GM18870 (cell line): ENCODE measurements around the gene LPP.

ENCODE experiments used
- ATAC-seq: cut with Tn5 transposase; IDR thresholded peaks from one replicate; pipeline ENCODE4 v1.9.1; 2021; ENCODE audit warnings: moderate library complexity; ENCODE audit not compliant: unreplicated experiment

LPP gene

GRCh38 chr3:188295876-188296275, 141.9 kb downstream of the LPP start:
- no peak for ATAC-seq

- ATAC-seq = no peak
Observed at GRCh38 chr3:188296761-188297612, 143.0 kb downstream of the LPP start.

GRCh38 chr3:188298585-188298984, 144.6 kb downstream of the LPP start:
- no peak for ATAC-seq

GRCh38 chr3:188299068-188299467, 145.1 kb downstream of the LPP start:
- ATAC-seq = no peak

- no peak for ATAC-seq
Observed at GRCh38 chr3:188299708-188300107, 145.8 kb downstream of the LPP start.

- no peak for ATAC-seq
Observed at GRCh38 chr3:188301147-188301546, 147.2 kb downstream of the LPP start.

GRCh38 chr3:188303286-188303799, 149.4 kb downstream of the LPP start:
- no peak for ATAC-seq

GRCh38 chr3:188303823-188304222, 149.9 kb downstream of the LPP start:
- ATAC-seq = no peak

GRCh38 chr3:188304501-188304900, 150.5 kb downstream of the LPP start:
- no peak for ATAC-seq

GRCh38 chr3:188305220-188305619, 151.3 kb downstream of the LPP start:
- ATAC-seq = no peak

- ATAC-seq = no peak
Observed at GRCh38 chr3:188306435-188307005, 152.6 kb downstream of the LPP start.

- peak; percentile 99 for ATAC-seq
Observed at GRCh38 chr3:188309437-188310269, 155.7 kb downstream of the LPP start.

- ATAC-seq = no peak
Observed at GRCh38 chr3:188310270-188310710, 156.3 kb downstream of the LPP start.

- no peak for ATAC-seq
Observed at GRCh38 chr3:188315553-188315952, 161.6 kb downstream of the LPP start.

- no peak for ATAC-seq
Observed at GRCh38 chr3:188316021-188316722, 162.2 kb downstream of the LPP start.

GRCh38 chr3:188316723-188317070, 162.7 kb downstream of the LPP start:
- ATAC-seq = no peak

GRCh38 chr3:188319569-188319968, 165.6 kb downstream of the LPP start:
- ATAC-seq = no peak

GRCh38 chr3:188320757-188321156, 166.8 kb downstream of the LPP start:
- no peak for ATAC-seq

- no peak for ATAC-seq
Observed at GRCh38 chr3:188321258-188321657, 167.3 kb downstream of the LPP start.

- ATAC-seq = no peak
Observed at GRCh38 chr3:188322135-188322887, 168.4 kb downstream of the LPP start.
